Measurements from ENCODE around the gene CDHR2.

GRCh38 chr5:176644294-176644693, 95.2 kb downstream of the CDHR2 start:
- TF ChIP-seq SMAD3 (CRISPR knock-in tag; IDR thresholded peaks at IDR 0.05): no peak
- TF ChIP-seq, protein P1, sequence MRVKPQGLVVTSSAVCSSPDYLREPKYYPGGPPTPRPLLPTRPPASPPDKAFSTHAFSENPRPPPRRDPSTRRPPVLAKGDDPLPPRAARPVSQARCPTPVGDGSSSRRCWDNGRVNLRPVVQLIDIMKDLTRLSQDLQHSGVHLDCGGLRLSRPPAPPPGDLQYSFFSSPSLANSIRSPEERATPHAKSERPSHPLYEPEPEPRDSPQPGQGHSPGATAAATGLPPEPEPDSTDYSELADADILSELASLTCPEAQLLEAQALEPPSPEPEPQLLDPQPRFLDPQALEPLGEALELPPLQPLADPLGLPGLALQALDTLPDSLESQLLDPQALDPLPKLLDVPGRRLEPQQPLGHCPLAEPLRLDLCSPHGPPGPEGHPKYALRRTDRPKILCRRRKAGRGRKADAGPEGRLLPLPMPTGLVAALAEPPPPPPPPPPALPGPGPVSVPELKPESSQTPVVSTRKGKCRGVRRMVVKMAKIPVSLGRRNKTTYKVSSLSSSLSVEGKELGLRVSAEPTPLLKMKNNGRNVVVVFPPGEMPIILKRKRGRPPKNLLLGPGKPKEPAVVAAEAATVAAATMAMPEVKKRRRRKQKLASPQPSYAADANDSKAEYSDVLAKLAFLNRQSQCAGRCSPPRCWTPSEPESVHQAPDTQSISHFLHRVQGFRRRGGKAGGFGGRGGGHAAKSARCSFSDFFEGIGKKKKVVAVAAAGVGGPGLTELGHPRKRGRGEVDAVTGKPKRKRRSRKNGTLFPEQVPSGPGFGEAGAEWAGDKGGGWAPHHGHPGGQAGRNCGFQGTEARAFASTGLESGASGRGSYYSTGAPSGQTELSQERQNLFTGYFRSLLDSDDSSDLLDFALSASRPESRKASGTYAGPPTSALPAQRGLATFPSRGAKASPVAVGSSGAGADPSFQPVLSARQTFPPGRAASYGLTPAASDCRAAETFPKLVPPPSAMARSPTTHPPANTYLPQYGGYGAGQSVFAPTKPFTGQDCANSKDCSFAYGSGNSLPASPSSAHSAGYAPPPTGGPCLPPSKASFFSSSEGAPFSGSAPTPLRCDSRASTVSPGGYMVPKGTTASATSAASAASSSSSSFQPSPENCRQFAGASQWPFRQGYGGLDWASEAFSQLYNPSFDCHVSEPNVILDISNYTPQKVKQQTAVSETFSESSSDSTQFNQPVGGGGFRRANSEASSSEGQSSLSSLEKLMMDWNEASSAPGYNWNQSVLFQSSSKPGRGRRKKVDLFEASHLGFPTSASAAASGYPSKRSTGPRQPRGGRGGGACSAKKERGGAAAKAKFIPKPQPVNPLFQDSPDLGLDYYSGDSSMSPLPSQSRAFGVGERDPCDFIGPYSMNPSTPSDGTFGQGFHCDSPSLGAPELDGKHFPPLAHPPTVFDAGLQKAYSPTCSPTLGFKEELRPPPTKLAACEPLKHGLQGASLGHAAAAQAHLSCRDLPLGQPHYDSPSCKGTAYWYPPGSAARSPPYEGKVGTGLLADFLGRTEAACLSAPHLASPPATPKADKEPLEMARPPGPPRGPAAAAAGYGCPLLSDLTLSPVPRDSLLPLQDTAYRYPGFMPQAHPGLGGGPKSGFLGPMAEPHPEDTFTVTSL (CRISPR knock-in tag; IDR thresholded peaks at IDR 0.05; ENCODE audit: borderline replicate concordance): no peak
- no peak for TF ChIP-seq CTCF (CRISPR knock-in tag; IDR thresholded peaks at IDR 0.05)
- no peak for TF ChIP-seq FOXA1 (IDR thresholded peaks at IDR 0.05)
- no peak for TF ChIP-seq FOXA1 (CRISPR knock-in tag; IDR thresholded peaks at IDR 0.05)
- TF ChIP-seq SUZ12 (IDR thresholded peaks at IDR 0.05; ENCODE audit: low read depth, low read length): no peak
- no peak for TF ChIP-seq TIGD3 (CRISPR knock-in tag; IDR thresholded peaks at IDR 0.05; ENCODE audit: borderline replicate concordance)
- no peak for TF ChIP-seq ZNF724P (CRISPR knock-in tag; IDR thresholded peaks at IDR 0.05; ENCODE audit: borderline replicate concordance)
- no peak for TF ChIP-seq ZNF274 (CRISPR knock-in tag; IDR thresholded peaks at IDR 0.05)
- no peak for TF ChIP-seq NFAT5 (CRISPR knock-in tag; IDR thresholded peaks at IDR 0.05)
- no peak for TF ChIP-seq FOSL2 (CRISPR knock-in tag; IDR thresholded peaks at IDR 0.05)
- no peak for TF ChIP-seq POLR2AphosphoS5 (IDR thresholded peaks at IDR 0.05; ENCODE audit: low read depth, low read length)

Measured in HepG2 (cell line).